ENCODE measurements around the gene ITGA5. TPM values are rescaled to one million over a fixed set of nuclear protein-coding genes. Genes with fewer than 3 reads are reported as not detected.

ITGA5 gene
- total and polyA plus RNA-seq, 2 experiments from 2014 or later = 7.3 to 23.7 TPM

DNA sequence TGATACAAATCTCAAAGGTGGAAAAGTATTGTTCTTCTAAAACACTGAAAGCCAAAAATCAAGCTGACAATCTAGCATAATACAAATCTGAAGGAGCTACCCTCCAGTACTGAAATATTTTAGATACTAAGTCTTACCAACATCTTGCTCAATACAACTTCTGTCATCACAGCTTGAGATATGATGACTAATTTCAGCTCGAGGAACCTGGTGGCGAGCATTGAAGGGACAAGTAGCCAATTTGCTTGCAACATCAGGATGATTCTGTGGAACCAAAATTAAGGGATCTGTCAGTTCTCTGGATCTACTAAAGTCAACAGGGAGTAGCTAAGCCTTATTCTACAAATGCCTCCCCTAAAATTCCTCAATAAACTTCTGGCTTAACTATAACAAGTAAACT is 44.0 kb upstream of the ITGA5 start (continued):
- TF ChIP-seq, protein P1, sequence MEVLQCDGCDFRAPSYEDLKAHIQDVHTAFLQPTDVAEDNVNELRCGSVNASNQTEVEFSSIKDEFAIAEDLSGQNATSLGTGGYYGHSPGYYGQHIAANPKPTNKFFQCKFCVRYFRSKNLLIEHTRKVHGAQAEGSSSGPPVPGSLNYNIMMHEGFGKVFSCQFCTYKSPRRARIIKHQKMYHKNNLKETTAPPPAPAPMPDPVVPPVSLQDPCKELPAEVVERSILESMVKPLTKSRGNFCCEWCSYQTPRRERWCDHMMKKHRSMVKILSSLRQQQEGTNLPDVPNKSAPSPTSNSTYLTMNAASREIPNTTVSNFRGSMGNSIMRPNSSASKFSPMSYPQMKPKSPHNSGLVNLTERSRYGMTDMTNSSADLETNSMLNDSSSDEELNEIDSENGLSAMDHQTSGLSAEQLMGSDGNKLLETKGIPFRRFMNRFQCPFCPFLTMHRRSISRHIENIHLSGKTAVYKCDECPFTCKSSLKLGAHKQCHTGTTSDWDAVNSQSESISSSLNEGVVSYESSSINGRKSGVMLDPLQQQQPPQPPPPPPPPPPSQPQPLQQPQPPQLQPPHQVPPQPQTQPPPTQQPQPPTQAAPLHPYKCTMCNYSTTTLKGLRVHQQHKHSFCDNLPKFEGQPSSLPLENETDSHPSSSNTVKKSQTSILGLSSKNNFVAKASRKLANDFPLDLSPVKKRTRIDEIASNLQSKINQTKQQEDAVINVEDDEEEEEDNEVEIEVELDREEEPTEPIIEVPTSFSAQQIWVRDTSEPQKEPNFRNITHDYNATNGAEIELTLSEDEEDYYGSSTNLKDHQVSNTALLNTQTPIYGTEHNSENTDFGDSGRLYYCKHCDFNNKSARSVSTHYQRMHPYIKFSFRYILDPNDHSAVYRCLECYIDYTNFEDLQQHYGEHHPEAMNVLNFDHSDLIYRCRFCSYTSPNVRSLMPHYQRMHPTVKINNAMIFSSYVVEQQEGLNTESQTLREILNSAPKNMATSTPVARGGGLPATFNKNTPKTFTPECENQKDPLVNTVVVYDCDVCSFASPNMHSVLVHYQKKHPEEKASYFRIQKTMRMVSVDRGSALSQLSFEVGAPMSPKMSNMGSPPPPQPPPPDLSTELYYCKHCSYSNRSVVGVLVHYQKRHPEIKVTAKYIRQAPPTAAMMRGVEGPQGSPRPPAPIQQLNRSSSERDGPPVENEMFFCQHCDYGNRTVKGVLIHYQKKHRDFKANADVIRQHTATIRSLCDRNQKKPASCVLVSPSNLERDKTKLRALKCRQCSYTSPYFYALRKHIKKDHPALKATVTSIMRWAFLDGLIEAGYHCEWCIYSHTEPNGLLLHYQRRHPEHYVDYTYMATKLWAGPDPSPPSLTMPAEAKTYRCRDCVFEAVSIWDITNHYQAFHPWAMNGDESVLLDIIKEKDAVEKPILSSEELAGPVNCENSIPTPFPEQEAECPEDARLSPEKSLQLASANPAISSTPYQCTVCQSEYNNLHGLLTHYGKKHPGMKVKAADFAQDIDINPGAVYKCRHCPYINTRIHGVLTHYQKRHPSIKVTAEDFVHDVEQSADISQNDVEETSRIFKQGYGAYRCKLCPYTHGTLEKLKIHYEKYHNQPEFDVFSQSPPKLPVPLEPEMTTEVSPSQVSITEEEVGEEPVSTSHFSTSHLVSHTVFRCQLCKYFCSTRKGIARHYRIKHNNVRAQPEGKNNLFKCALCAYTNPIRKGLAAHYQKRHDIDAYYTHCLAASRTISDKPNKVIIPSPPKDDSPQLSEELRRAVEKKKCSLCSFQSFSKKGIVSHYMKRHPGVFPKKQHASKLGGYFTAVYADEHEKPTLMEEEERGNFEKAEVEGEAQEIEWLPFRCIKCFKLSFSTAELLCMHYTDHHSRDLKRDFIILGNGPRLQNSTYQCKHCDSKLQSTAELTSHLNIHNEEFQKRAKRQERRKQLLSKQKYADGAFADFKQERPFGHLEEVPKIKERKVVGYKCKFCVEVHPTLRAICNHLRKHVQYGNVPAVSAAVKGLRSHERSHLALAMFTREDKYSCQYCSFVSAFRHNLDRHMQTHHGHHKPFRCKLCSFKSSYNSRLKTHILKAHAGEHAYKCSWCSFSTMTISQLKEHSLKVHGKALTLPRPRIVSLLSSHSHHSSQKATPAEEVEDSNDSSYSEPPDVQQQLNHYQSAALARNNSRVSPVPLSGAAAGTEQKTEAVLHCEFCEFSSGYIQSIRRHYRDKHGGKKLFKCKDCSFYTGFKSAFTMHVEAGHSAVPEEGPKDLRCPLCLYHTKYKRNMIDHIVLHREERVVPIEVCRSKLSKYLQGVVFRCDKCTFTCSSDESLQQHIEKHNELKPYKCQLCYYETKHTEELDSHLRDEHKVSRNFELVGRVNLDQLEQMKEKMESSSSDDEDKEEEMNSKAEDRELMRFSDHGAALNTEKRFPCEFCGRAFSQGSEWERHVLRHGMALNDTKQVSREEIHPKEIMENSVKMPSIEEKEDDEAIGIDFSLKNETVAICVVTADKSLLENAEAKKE (CRISPR knock-in tag; IDR thresholded peaks at IDR 0.05) = no peak

DNA sequence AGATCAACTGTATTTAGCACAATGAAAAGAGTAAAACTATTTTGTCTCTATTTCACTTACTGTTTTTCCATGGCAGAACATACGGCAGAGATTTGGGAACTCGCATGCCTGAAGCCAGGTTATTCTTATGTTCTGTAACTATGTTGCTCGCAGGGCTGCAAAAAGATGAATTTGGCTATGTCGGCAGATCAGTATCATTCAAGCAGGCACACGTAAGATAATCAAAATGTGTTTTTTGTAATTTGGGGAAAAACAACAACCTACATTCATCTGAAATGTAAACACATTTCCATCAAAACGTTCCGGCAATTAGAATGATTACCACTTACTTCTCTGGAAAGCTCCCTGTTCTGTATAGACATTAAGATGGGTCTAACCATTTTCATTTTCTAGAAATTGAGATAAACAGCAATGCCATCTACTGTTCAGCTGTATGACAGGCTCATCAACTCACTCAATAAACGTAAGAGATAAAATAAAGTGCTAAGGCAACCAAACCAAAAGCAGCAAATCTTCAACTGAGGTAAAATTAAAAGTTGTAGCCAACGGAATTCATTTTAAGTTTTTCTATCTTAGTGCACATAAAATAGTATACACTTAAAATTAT is 41.4 kb upstream of the ITGA5 start:
- Histone ChIP-seq H3K4me2 (no peak overlapping the region), H2AFZ (no peak overlapping the region), H3K79me2 (replicated peaks; ENCODE audit: insufficient read depth) (no peaks in the 10 kb centered on the region), H3K9me2 (ENCODE audit: insufficient read depth) (no peaks in the 10 kb centered on the region), H3K4me1 (ENCODE audit: insufficient read depth) (no peaks in the 10 kb centered on the region), H3F3A (replicated peaks; ENCODE audit: low read depth) (no peaks in the 10 kb centered on the region), H4K20me1 (replicated peaks; ENCODE audit: insufficient read depth) (no peaks in the 10 kb centered on the region; the same call in 1 of the 2 replicates), H3K27me3 (ENCODE audit: insufficient read depth) (peaks cover 96% of the 10 kb centered on the region), H3K4me3 (no peak overlapping the region), H3K27ac (ENCODE audit: low read depth) (no peak overlapping the region), H3K36me3 (ENCODE audit: insufficient read depth) (no peaks in the 10 kb centered on the region)
- no peak for ATAC-seq
- peaks cover 33% of the 10 kb centered on the region for H3K27me3 Mint-ChIP-seq (ENCODE audit: insufficient read depth, low read depth, poor library complexity)
- no peaks in the 10 kb centered on the region for H3K9me3 Mint-ChIP-seq
- DNase-seq (ENCODE audit: low spot score) = no peak
- H3K4me1 Mint-ChIP-seq = peaks cover 3% of the 10 kb centered on the region
- H3K27ac Mint-ChIP-seq = no peak overlapping the region
- no peaks in the 10 kb centered on the region for H3K36me3 Mint-ChIP-seq (ENCODE audit: low read depth)
- no peak overlapping the region for H3K4me3 Mint-ChIP-seq
- TF ChIP-seq NANOG (IDR thresholded peaks at IDR 0.05; ENCODE audit: borderline replicate concordance) (no peak), ZNF331 (CRISPR knock-in tag; IDR thresholded peaks at IDR 0.05; ENCODE audit: low read depth) (no peak), POLR2AphosphoS5 (IDR thresholded peaks at IDR 0.05; ENCODE audit: low read depth) (no peak), EZH2phosphoT487 (IDR thresholded peaks at IDR 0.05; ENCODE audit: unreplicated experiment) (no peak)
- TF ChIP-seq, protein P2, sequence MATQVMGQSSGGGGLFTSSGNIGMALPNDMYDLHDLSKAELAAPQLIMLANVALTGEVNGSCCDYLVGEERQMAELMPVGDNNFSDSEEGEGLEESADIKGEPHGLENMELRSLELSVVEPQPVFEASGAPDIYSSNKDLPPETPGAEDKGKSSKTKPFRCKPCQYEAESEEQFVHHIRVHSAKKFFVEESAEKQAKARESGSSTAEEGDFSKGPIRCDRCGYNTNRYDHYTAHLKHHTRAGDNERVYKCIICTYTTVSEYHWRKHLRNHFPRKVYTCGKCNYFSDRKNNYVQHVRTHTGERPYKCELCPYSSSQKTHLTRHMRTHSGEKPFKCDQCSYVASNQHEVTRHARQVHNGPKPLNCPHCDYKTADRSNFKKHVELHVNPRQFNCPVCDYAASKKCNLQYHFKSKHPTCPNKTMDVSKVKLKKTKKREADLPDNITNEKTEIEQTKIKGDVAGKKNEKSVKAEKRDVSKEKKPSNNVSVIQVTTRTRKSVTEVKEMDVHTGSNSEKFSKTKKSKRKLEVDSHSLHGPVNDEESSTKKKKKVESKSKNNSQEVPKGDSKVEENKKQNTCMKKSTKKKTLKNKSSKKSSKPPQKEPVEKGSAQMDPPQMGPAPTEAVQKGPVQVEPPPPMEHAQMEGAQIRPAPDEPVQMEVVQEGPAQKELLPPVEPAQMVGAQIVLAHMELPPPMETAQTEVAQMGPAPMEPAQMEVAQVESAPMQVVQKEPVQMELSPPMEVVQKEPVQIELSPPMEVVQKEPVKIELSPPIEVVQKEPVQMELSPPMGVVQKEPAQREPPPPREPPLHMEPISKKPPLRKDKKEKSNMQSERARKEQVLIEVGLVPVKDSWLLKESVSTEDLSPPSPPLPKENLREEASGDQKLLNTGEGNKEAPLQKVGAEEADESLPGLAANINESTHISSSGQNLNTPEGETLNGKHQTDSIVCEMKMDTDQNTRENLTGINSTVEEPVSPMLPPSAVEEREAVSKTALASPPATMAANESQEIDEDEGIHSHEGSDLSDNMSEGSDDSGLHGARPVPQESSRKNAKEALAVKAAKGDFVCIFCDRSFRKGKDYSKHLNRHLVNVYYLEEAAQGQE (IDR thresholded peaks at IDR 0.05; ENCODE audit: unreplicated experiment) = no peak
